Neural progenitor cell (in vitro differentiated cells): ENCODE data around the gene DUS1L. TPM values are rescaled to one million over a fixed set of nuclear protein-coding genes. Genes with fewer than 3 reads are reported as not detected.

Experiments
- DNase-seq: peaks from one replicate; pipeline ENCODE4 v3.0.0-alpha.2; 2016; ENCODE audit warnings: low spot score
- H2AFZ ChIP-seq: fragments of 200-600 bp; sonication (generic); replicated peaks from 2 replicates; pipeline ENCODE4 v1.6.1; 2016; ENCODE audit warnings: antibody characterized with exemption
- H3F3A ChIP-seq: fragments of 200-600 bp; sonication (generic); 2 replicates; pipeline ENCODE4 v1.6.1; 2016; ENCODE audit warnings: antibody characterized with exemption, low read depth
- H3K27ac ChIP-seq: fragments of 200-600 bp; sonication (generic); 2 replicates; pipeline ENCODE4 v1.5.1; 2016; ENCODE audit warnings: mild to moderate bottlenecking
- H3K27me3 ChIP-seq: fragments of 200-600 bp; sonication (generic); 2 replicates; pipeline ENCODE4 v1.6.1; 2016; ENCODE audit warnings: mild to moderate bottlenecking, moderate library complexity
- H3K36me3 ChIP-seq: fragments of 200-600 bp; sonication (generic); 2 replicates; pipeline ENCODE4 v1.5.1; 2016
- H3K4me1 ChIP-seq: fragments of 200-600 bp; sonication (generic); 2 replicates; pipeline ENCODE4 v1.6.1; 2016; ENCODE audit warnings: mixed run types
- H3K4me2 ChIP-seq: fragments of 200-600 bp; sonication (generic); 2 replicates; pipeline ENCODE4 v1.6.1; 2016
- H3K4me3 ChIP-seq: fragments of 200-600 bp; sonication (generic); 2 replicates; pipeline ENCODE4 v1.5.1; 2016
- H3K79me2 ChIP-seq: fragments of 200-600 bp; sonication (generic); 2 replicates; pipeline ENCODE4 v1.6.1; 2016; ENCODE audit warnings: low read depth
- H3K9ac ChIP-seq: fragments of 200-600 bp; sonication (generic); 2 replicates; pipeline ENCODE4 v1.6.1; 2016
- H3K9me3 ChIP-seq: fragments of 200-600 bp; sonication (generic); 2 replicates; pipeline ENCODE4 v1.5.1; 2016; ENCODE audit warnings: low read depth
- H4K20me1 ChIP-seq: fragments of 200-600 bp; sonication (generic); 2 replicates; pipeline ENCODE4 v1.6.1; 2016; ENCODE audit warnings: low read depth
- H3K27ac Mint-ChIP-seq: 3 replicates; pipeline ENCODE4 v1.8.0; 2021; ENCODE audit warnings: mixed read lengths
- H3K27me3 Mint-ChIP-seq: 2 replicates; pipeline ENCODE4 v1.8.0; 2022; ENCODE audit warnings: low read depth, mild to moderate bottlenecking, inconsistent platforms, moderate library complexity, mixed read lengths; ENCODE audit not compliant: insufficient read depth
- H3K36me3 Mint-ChIP-seq: 3 replicates; pipeline ENCODE4 v1.8.0; 2021; ENCODE audit warnings: mixed read lengths
- H3K4me1 Mint-ChIP-seq: 3 replicates; pipeline ENCODE4 v1.8.0; 2021; ENCODE audit warnings: mixed read lengths
- H3K4me3 Mint-ChIP-seq: 3 replicates; pipeline ENCODE4 v1.8.0; 2021; ENCODE audit warnings: mild to moderate bottlenecking, moderate library complexity, mixed read lengths
- H3K9me3 Mint-ChIP-seq: 3 replicates; pipeline ENCODE4 v1.8.0; 2020; ENCODE audit warnings: mixed read lengths
- CTCF ChIP-seq: fragments of 200-600 bp; sonication (generic); IDR thresholded peaks from 2 replicates; pipeline ENCODE4 v1.5.1; 2017; ENCODE audit warnings: antibody characterized with exemption, mild to moderate bottlenecking
- EZH2 ChIP-seq: fragments of 200-600 bp; sonication (generic); IDR thresholded peaks from 2 replicates; pipeline ENCODE4 v1.6.1; 2017; ENCODE audit warnings: antibody characterized with exemption, mild to moderate bottlenecking, moderate library complexity
- EZH2phosphoT487 ChIP-seq: fragments of 200-600 bp; sonication (generic); IDR thresholded peaks from 2 replicates; pipeline ENCODE4 v1.6.1; 2017; ENCODE audit warnings: antibody characterized with exemption
- total RNA-seq: library from RNA; depleted of rRNA; stranded (reverse); fragments of >200 nt; gene quantifications from 2 replicates; pipeline ENCODE4 v1.2.3, GENCODE V29; 2015; ENCODE audit warnings: low replicate concordance

The DUS1L gene
- 54.5 and 76.6 TPM in 2 replicates for total RNA-seq

- Histone ChIP-seq H3F3A (no peaks in the 10 kb centered on the region), H3K4me3 (peak within 1 kb of the TSS; percentile 76), H3K4me1 (peaks cover 6% of the 10 kb centered on the region), H4K20me1 (no peaks in the 10 kb centered on the region), H3K79me2 (peaks cover 12% of the 10 kb centered on the region), H3K4me2 (peak within 1 kb of the TSS; percentile 100), H3K9me3 (no peaks in the 10 kb centered on the region), H3K36me3 (no peaks in the 10 kb centered on the region), H3K27ac (no peak within 1 kb of the TSS), H3K9ac (peak within 1 kb of the TSS; percentile 87), H3K27me3 (peaks cover 6% of the 10 kb centered on the region), H2AFZ (peak within 1 kb of the TSS; percentile 83)
- H3K27me3 Mint-ChIP-seq, result peaks cover 5% of the 10 kb centered on the region
- peaks cover 10% of the 10 kb centered on the region for H3K4me1 Mint-ChIP-seq
- TF ChIP-seq EZH2phosphoT487 (no peak), CTCF (no peak), EZH2 (no peak)
- peak within 1 kb of the TSS; percentile 89 for H3K4me3 Mint-ChIP-seq
- peak; percentile 83 for DNase-seq
- H3K36me3 Mint-ChIP-seq, result no peaks in the 10 kb centered on the region
- peak within 1 kb of the TSS; percentile 78 for H3K27ac Mint-ChIP-seq
- no peaks in the 10 kb centered on the region for H3K9me3 Mint-ChIP-seq
Measured at GRCh38 chr17:82065638-82066303, at the start of gene DUS1L. DUS1L (minus strand) TSS chr17:82065804; CDS start chr17:82065059, 745 bp downstream.

- Mint-ChIP-seq H3K4me3 (no peak overlapping the region), H3K4me1 (peaks cover 26% of the 10 kb centered on the region), H3K9me3 (no peaks in the 10 kb centered on the region), H3K27me3 (peaks cover 6% of the 10 kb centered on the region), H3K27ac (no peak overlapping the region), H3K36me3 (peaks cover 5% of the 10 kb centered on the region)
- Histone ChIP-seq H3K4me3 (no peak overlapping the region), H3K4me1 (peaks cover 30% of the 10 kb centered on the region), H3K9me3 (no peaks in the 10 kb centered on the region), H3K4me2 (no peak overlapping the region), H3K79me2 (no peaks in the 10 kb centered on the region), H4K20me1 (no peaks in the 10 kb centered on the region), H3K36me3 (no peaks in the 10 kb centered on the region), H3K27me3 (no peaks in the 10 kb centered on the region), H2AFZ (no peak overlapping the region), H3F3A (peaks cover 13% of the 10 kb centered on the region), H3K27ac (no peak overlapping the region), H3K9ac (no peak overlapping the region)
- no peak for DNase-seq
- TF ChIP-seq EZH2 (no peak), CTCF (no peak), EZH2phosphoT487 (no peak)
Measured at GRCh38 chr17:82114872-82115271, 49.3 kb upstream of the DUS1L start.

GRCh38 chr17:82114447-82114846 lies 48.8 kb upstream of the DUS1L start:
- H3K27me3 Mint-ChIP-seq, result peaks cover 6% of the 10 kb centered on the region
- Histone ChIP-seq H3K4me2 (no peak overlapping the region), H3K27me3 (no peaks in the 10 kb centered on the region), H3F3A (peaks cover 10% of the 10 kb centered on the region), H4K20me1 (no peaks in the 10 kb centered on the region), H2AFZ (no peak overlapping the region), H3K9ac (no peak overlapping the region), H3K9me3 (no peaks in the 10 kb centered on the region), H3K79me2 (no peaks in the 10 kb centered on the region), H3K4me3 (no peak overlapping the region), H3K27ac (no peak overlapping the region), H3K36me3 (no peaks in the 10 kb centered on the region), H3K4me1 (peaks cover 28% of the 10 kb centered on the region)
- DNase-seq, result no peak
- peaks cover 5% of the 10 kb centered on the region for H3K36me3 Mint-ChIP-seq
- H3K4me3 Mint-ChIP-seq, result no peak overlapping the region
- no peak overlapping the region for H3K27ac Mint-ChIP-seq
- H3K9me3 Mint-ChIP-seq, result no peaks in the 10 kb centered on the region
- peaks cover 24% of the 10 kb centered on the region for H3K4me1 Mint-ChIP-seq
- TF ChIP-seq EZH2phosphoT487 (no peak), CTCF (no peak), EZH2 (no peak)
